Measurements from ENCODE around the gene KRTAP19-5. TPM values are rescaled to one million over a fixed set of nuclear protein-coding genes. Genes with fewer than 3 reads are reported as not detected.

KRTAP19-5 gene
- polyA plus RNA-seq (2012; rRNA removed) = not detected in 2 replicates
- polyA plus RNA-seq (2012; cell fraction: cytosol; rRNA removed) = not detected in 2 replicates
- not detected in 2 replicates for polyA plus RNA-seq (2012; cell fraction: nucleus; rRNA removed)

DNA sequence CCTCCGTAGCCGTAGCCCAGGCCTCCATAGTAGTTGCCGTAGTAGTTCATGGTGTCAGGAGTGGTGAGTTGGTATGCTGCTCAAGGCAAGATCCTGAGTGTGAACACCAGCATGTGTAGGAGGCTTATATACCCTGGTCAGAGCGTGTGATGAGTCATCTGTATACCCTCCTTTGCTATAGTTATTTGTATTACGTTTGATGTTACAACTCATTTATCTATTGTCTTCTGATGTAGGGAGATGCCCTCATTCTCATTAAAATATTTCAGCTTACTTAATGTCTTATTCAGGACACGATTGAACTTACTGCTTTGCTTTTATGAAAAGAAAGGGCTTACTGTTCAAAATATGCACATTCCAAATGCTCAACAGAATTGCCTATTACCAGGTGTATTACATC, at the start of gene KRTAP19-5:
Gene KRTAP19-5, minus strand, starts transcription at position 101 of the 400 bp plus-strand sequence. Its CDS starts 51 bp downstream, at position 50.
- no peaks in the 10 kb centered on the region for H3K9me3 ChIP-seq
- CTCF ChIA-PET = interaction anchor here (1.5 kb wide), 1 partner anchor 58 kb away, joined by 5 read pairs; no protein-coding TSS in a partner anchor
- no peak for TF ChIP-seq RXRA (IDR thresholded peaks at IDR 0.05; ENCODE audit: borderline replicate concordance, low read depth)
- no peak for TF ChIP-seq EP300 (IDR thresholded peaks at IDR 0.05; ENCODE audit: borderline replicate concordance in 1 of 2, low read depth in 1 of 2, low read length in 1 of 2)
- no peak for TF ChIP-seq MXI1 (IDR thresholded peaks at IDR 0.05; ENCODE audit: low read depth, low read length)
- WGBS (ENCODE audit: low lambda C conversion rate) = 1% methylated on average over 6 of the region's 6 CpGs
- DNase-seq = no peak
- H2AFZ ChIP-seq (ENCODE audit: low read depth) = no peak within 1 kb of the TSS
- no peak within 1 kb of the TSS for H3K9ac ChIP-seq
- H3K4me1 ChIP-seq (ENCODE audit: control insufficient read depth in 1 of 2, insufficient read depth in 2 of 2, low read depth in 1 of 2, low read length in 1 of 2) = no peaks in the 10 kb centered on the region
- no peak within 1 kb of the TSS for H3K4me2 ChIP-seq
- H3K4me3 ChIP-seq (ENCODE audit: low read depth in 2 of 2, low read length in 1 of 2) = no peak within 1 kb of the TSS
- POLR2A ChIA-PET = no interaction called here
- H3K79me2 ChIP-seq (ENCODE audit: insufficient read depth) = no peaks in the 10 kb centered on the region
- no peaks in the 10 kb centered on the region for H4K20me1 ChIP-seq (ENCODE audit: insufficient read depth)
- no peaks in the 10 kb centered on the region for H3K9me2 ChIP-seq
- peaks cover 10% of the 10 kb centered on the region; the same call in 1 of the 2 replicates for H3K27me3 ChIP-seq (ENCODE audit: insufficient read depth)
- no peak within 1 kb of the TSS for H3K27ac ChIP-seq (ENCODE audit: low read depth in 2 of 2, low read length in 1 of 2)
- no peaks in the 10 kb centered on the region for H3F3A ChIP-seq (replicated peaks; ENCODE audit: insufficient read depth)
- no peaks in the 10 kb centered on the region for H3K36me3 ChIP-seq (replicated peaks in 1 of 2; ENCODE audit: control insufficient read depth in 1 of 2, insufficient read depth in 2 of 2, low read length in 1 of 2)

DNA sequence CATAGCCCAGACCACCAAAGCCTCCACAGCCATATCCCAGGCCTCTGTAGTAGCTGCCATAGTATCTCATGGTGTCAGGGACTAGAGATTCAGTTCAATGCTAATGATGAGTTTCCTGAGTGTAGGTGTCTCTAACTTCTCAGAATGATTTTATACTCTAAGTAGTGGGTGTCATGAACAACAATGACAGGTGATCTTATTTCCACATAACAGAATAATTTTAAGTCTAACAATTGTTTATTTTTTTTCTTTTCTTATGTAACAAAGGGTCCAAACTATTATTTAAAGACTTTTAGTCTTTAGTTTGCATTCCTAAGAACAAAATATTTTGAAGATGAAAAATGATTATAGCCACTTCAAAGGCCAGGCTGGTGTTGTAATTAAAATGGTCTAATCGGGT, 39.8 kb upstream of the KRTAP19-5 start, which contains the start of gene KRTAP19-6:
Gene KRTAP19-6, minus strand, starts transcription at position 101 of the 400 bp plus-strand sequence. Its CDS starts 31 bp downstream, at position 70.
- CTCF ChIA-PET = no interaction called here
- no peaks in the 10 kb centered on the region for H3F3A ChIP-seq (replicated peaks; ENCODE audit: insufficient read depth)
- H3K9ac ChIP-seq = no peak within 1 kb of the TSS
- no peak within 1 kb of the TSS for H3K4me2 ChIP-seq
- 0 out of 2 replicates have a peak, but pooled peaks cover 2% of the 10 kb centered on the region for H3K9me2 ChIP-seq
- H3K4me3 ChIP-seq (ENCODE audit: low read depth in 2 of 2, low read length in 1 of 2) = no peak within 1 kb of the TSS
- H3K27ac ChIP-seq (ENCODE audit: low read depth in 2 of 2, low read length in 1 of 2) = no peak within 1 kb of the TSS
- H4K20me1 ChIP-seq (ENCODE audit: insufficient read depth) = no peaks in the 10 kb centered on the region
- no peak for DNase-seq
- no peaks in the 10 kb centered on the region for H3K9me3 ChIP-seq
- H3K79me2 ChIP-seq (ENCODE audit: insufficient read depth) = no peaks in the 10 kb centered on the region
- POLR2A ChIA-PET = no interaction called here
- H3K4me1 ChIP-seq (ENCODE audit: control insufficient read depth in 1 of 2, insufficient read depth in 2 of 2, low read depth in 1 of 2, low read length in 1 of 2) = no peaks in the 10 kb centered on the region
- no peaks in the 10 kb centered on the region for H3K36me3 ChIP-seq (replicated peaks in 1 of 2; ENCODE audit: control insufficient read depth in 1 of 2, insufficient read depth in 2 of 2, low read length in 1 of 2)
- TF ChIP-seq IRF3 (IDR thresholded peaks at IDR 0.05; ENCODE audit: low read depth, low read length) (no peak), GABPA (IDR thresholded peaks at IDR 0.05; ENCODE audit: low read depth) (no peak), TAF1 (IDR thresholded peaks at IDR 0.05; ENCODE audit: borderline replicate concordance, low read depth, low read length) (no peak), YY1 (IDR thresholded peaks at IDR 0.05; ENCODE audit: low read depth) (no peak), SIN3A (IDR thresholded peaks at IDR 0.05; ENCODE audit: borderline replicate concordance, low read depth, low read length) (no peak), ELF1 (IDR thresholded peaks at IDR 0.05) (no peak), FOXM1 (IDR thresholded peaks at IDR 0.05; ENCODE audit: low read depth) (no peak), POLR2AphosphoS5 (IDR thresholded peaks at IDR 0.05; ENCODE audit: low read depth, low read length) (no peak), RAD21 (IDR thresholded peaks at IDR 0.05; ENCODE audit: low read length) (no peak), TCF12 (IDR thresholded peaks at IDR 0.05) (no peak), SMC3 (IDR thresholded peaks at IDR 0.05; ENCODE audit: low read depth, low read length) (no peak), RCOR1 (IDR thresholded peaks at IDR 0.05; ENCODE audit: low read length) (no peak), RXRA (IDR thresholded peaks at IDR 0.05; ENCODE audit: borderline replicate concordance, low read depth) (no peak), NRF1 (IDR thresholded peaks at IDR 0.05; ENCODE audit: low read depth, low read length) (no peak)
- TF ChIP-seq, protein P1, sequence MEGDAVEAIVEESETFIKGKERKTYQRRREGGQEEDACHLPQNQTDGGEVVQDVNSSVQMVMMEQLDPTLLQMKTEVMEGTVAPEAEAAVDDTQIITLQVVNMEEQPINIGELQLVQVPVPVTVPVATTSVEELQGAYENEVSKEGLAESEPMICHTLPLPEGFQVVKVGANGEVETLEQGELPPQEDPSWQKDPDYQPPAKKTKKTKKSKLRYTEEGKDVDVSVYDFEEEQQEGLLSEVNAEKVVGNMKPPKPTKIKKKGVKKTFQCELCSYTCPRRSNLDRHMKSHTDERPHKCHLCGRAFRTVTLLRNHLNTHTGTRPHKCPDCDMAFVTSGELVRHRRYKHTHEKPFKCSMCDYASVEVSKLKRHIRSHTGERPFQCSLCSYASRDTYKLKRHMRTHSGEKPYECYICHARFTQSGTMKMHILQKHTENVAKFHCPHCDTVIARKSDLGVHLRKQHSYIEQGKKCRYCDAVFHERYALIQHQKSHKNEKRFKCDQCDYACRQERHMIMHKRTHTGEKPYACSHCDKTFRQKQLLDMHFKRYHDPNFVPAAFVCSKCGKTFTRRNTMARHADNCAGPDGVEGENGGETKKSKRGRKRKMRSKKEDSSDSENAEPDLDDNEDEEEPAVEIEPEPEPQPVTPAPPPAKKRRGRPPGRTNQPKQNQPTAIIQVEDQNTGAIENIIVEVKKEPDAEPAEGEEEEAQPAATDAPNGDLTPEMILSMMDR (IDR thresholded peaks at IDR 0.05) = no peak
- TF ChIP-seq, protein P2, sequence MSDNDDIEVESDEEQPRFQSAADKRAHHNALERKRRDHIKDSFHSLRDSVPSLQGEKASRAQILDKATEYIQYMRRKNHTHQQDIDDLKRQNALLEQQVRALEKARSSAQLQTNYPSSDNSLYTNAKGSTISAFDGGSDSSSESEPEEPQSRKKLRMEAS (IDR thresholded peaks at IDR 0.05; ENCODE audit: low read depth) = no peak
- 0 out of 2 replicates have a peak, but pooled peaks cover 4% of the 10 kb centered on the region for H3K27me3 ChIP-seq (ENCODE audit: insufficient read depth)
- 2% methylated on average over 1 of the region's 1 CpG for WGBS (ENCODE audit: low lambda C conversion rate)
- H2AFZ ChIP-seq (ENCODE audit: low read depth) = no peak within 1 kb of the TSS
